KMS-11 (cell line): Measurements from ENCODE around the gene PHF21B.
"Not testable (repeated sequence)": the region's sequence is repeated elsewhere in the genome, so short reads cannot be mapped to it uniquely, and the experiment has no call there.

Experiments used
- H2AFZ ChIP-seq: fragments of 200-600 bp; sonication (generic); 2 replicates; pipeline ENCODE4 v1.6.1; 2016; ENCODE audit warnings: antibody characterized with exemption, mixed run types, low read depth
- H3K27ac ChIP-seq: fragments of 200-600 bp; sonication (generic); 2 replicates; pipeline ENCODE4 v1.6.1; 2016; ENCODE audit warnings: mild to moderate bottlenecking, mixed run types
- H3K27me3 ChIP-seq: fragments of 200-600 bp; sonication (generic); 2 replicates; pipeline ENCODE4 v1.6.1; 2017; ENCODE audit warnings: mild to moderate bottlenecking, low read depth, mixed run types, moderate library complexity; ENCODE audit not compliant: insufficient read depth
- H3K36me3 ChIP-seq: fragments of 200-600 bp; sonication (generic); 2 replicates; pipeline ENCODE4 v1.6.1; 2017; ENCODE audit warnings: mild to moderate bottlenecking, mixed run types; ENCODE audit not compliant: insufficient read depth
- H3K4me1 ChIP-seq: fragments of 200-600 bp; sonication (generic); 2 replicates; pipeline ENCODE4 v1.6.1; 2016; ENCODE audit warnings: mild to moderate bottlenecking, low read depth, mixed run types; ENCODE audit not compliant: poor library complexity, severe bottlenecking
- H3K4me2 ChIP-seq: fragments of 200-600 bp; sonication (generic); 2 replicates; pipeline ENCODE4 v1.7.0; 2016; ENCODE audit warnings: mild to moderate bottlenecking, mixed run types
- H3K4me3 ChIP-seq: fragments of 200-600 bp; sonication (generic); IDR thresholded peaks from 2 replicates; pipeline ENCODE4 v1.6.1; 2017; ENCODE audit warnings: low read depth, low read length, mixed read lengths; ENCODE audit not compliant: insufficient read depth
- H3K79me2 ChIP-seq: fragments of 200-600 bp; sonication (generic); 2 replicates; pipeline ENCODE4 v1.6.1; 2016; ENCODE audit warnings: low read depth, mixed run types; ENCODE audit not compliant: insufficient read depth
- H3K9ac ChIP-seq: fragments of 200-600 bp; sonication (generic); 2 replicates; pipeline ENCODE4 v1.6.1; 2016; ENCODE audit warnings: mild to moderate bottlenecking, mixed run types
- H4K20me1 ChIP-seq: fragments of 200-600 bp; sonication (generic); 2 replicates; pipeline ENCODE4 v1.6.1; 2016; ENCODE audit warnings: mild to moderate bottlenecking, mixed run types; ENCODE audit not compliant: insufficient read depth
- CTCF ChIP-seq: fragments of 200-600 bp; sonication (generic); conservative IDR thresholded peaks from 2 replicates; pipeline ENCODE4 v1.6.1; 2017; ENCODE audit warnings: low read depth, mild to moderate bottlenecking, antibody characterized with exemption, low read length, moderate library complexity, mixed read lengths

The PHF21B gene

GRCh38 chr22:45053571-45053970 is 43.8 kb upstream of the PHF21B start:
- Histone ChIP-seq H3K27ac (no peak overlapping the region), H3K27me3 (peaks cover 30% of the 10 kb centered on the region; the same call in 1 of the 2 replicates), H3K4me2 (no peak overlapping the region), H3K4me3 (no peak overlapping the region), H3K4me1 (no peaks in the 10 kb centered on the region), H3K9ac (no peak overlapping the region), H2AFZ (no peak overlapping the region), H4K20me1 (no peaks in the 10 kb centered on the region), H3K36me3 (no peaks in the 10 kb centered on the region), H3K79me2 (no peaks in the 10 kb centered on the region)
- no peak for TF ChIP-seq CTCF

- no peak overlapping the region for H3K9ac ChIP-seq
- H3K4me1 ChIP-seq: no peaks in the 10 kb centered on the region
- H3K27me3 ChIP-seq: peaks cover 27% of the 10 kb centered on the region; the same call in 1 of the 2 replicates
- no peak overlapping the region for H2AFZ ChIP-seq
- TF ChIP-seq CTCF: no peak
- no peaks in the 10 kb centered on the region for H4K20me1 ChIP-seq
- no peak overlapping the region for H3K4me2 ChIP-seq
- no peak overlapping the region for H3K27ac ChIP-seq
- H3K4me3 ChIP-seq: no peak overlapping the region
- no peaks in the 10 kb centered on the region for H3K79me2 ChIP-seq
- H3K36me3 ChIP-seq: no peaks in the 10 kb centered on the region
Observed at GRCh38 chr22:45053094-45053493, 43.3 kb upstream of the PHF21B start.

GRCh38 chr22:45052665-45053064 is 42.9 kb upstream of the PHF21B start:
- not testable (repeated sequence) for H3K36me3 ChIP-seq, H3K27ac ChIP-seq, H2AFZ ChIP-seq, H3K4me1 ChIP-seq, H3K4me2 ChIP-seq, H3K9ac ChIP-seq, H3K79me2 ChIP-seq, H3K4me3 ChIP-seq, H4K20me1 ChIP-seq
- peaks cover 26% of the 10 kb centered on the region; the same call in 1 of the 2 replicates for H3K27me3 ChIP-seq

GRCh38 chr22:45051946-45052345 is 42.1 kb upstream of the PHF21B start:
- Histone ChIP-seq H3K79me2 (no peaks in the 10 kb centered on the region), H3K9ac (no peak overlapping the region), H3K4me2 (no peak overlapping the region), H3K4me1 (no peaks in the 10 kb centered on the region), H4K20me1 (no peaks in the 10 kb centered on the region), H3K36me3 (no peaks in the 10 kb centered on the region), H3K4me3 (no peak overlapping the region), H3K27me3 (peaks cover 24% of the 10 kb centered on the region; the same call in 1 of the 2 replicates), H3K27ac (no peak overlapping the region), H2AFZ (no peak overlapping the region)
- TF ChIP-seq CTCF: no peak

- Histone ChIP-seq H3K4me2 (no peak overlapping the region), H3K9ac (no peak overlapping the region), H3K36me3 (no peaks in the 10 kb centered on the region), H4K20me1 (no peaks in the 10 kb centered on the region), H3K27me3 (peaks cover 24% of the 10 kb centered on the region), H3K4me1 (no peaks in the 10 kb centered on the region), H3K27ac (no peak overlapping the region), H2AFZ (no peak overlapping the region), H3K4me3 (no peak overlapping the region), H3K79me2 (no peaks in the 10 kb centered on the region)
- TF ChIP-seq CTCF: no peak
Observed at GRCh38 chr22:45051419-45051818, 41.6 kb upstream of the PHF21B start.
